Stimulated activated CD4-positive, alpha-beta T cell treated with anti-CD3 and anti-CD28 coated beads, Interleukin-4, amount 100 ng/mL, for 24 hours (primary cell): ENCODE data around the gene HK2.
A peak's percentile ranks its signal among the peaks of the same experiment; 100 is the strongest.

Source experiments
- DNase-seq: peaks from one replicate; pipeline ENCODE4 v3.0.0-alpha.2; 2020

Gene HK2

DNA sequence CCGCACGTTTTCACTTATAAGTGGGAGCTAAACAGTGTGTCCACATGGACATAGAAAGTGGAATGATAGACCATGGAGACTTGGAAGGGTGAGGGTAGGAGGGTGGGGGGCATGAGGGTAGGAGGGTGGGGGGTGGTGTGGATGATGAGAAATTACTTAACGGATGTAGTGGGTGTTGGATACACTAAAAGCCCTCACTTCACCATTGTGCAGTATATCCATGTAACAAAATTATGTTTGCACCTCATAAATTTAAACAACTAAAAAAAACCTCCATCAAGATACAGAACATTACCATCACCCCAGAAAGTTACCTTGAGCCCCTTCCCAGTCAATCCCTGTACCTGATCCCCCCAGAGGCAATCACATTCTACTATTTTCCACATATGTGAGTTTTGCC lies 26.2 kb downstream of the HK2 start:
- DNase-seq: no peak

DNA sequence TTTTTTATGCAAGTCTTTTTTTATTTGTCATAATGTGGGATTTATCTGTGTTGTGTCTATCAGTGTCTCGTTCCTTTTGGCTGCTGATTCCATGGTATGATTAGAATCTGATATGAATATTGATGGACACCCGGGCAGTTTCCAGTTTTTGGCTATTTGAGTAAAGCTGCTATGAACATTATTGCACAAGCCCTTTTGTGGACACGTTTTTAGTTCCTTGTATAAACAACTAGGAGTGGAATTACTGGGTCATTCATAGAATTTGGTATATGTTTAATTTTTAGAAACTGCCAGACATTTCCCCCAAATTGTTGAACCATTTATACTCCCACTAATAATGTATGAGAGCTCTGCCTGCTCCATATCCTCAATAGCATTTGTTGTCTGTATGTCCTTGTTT lies 26.6 kb downstream of the HK2 start:
- no peak for DNase-seq

DNA sequence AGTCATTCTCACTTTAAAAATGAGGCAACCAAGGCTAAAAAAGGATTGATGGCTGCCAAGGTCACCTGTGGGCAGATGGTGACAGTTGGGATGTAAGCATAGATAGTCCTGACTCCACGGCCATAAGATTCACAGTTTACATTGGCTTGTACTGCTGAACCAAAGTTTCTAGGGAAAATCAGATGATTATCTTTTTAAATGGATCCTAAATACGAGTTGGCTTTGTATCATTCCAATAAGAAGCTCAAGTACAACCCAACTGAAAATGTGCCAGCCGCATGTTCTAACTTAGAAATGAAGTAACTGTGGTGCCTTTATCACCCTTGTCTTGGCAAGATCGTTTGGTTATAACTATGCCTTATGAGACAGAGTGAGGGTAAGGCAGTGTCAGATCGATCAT lies 27.6 kb downstream of the HK2 start:
- no peak for DNase-seq

DNA sequence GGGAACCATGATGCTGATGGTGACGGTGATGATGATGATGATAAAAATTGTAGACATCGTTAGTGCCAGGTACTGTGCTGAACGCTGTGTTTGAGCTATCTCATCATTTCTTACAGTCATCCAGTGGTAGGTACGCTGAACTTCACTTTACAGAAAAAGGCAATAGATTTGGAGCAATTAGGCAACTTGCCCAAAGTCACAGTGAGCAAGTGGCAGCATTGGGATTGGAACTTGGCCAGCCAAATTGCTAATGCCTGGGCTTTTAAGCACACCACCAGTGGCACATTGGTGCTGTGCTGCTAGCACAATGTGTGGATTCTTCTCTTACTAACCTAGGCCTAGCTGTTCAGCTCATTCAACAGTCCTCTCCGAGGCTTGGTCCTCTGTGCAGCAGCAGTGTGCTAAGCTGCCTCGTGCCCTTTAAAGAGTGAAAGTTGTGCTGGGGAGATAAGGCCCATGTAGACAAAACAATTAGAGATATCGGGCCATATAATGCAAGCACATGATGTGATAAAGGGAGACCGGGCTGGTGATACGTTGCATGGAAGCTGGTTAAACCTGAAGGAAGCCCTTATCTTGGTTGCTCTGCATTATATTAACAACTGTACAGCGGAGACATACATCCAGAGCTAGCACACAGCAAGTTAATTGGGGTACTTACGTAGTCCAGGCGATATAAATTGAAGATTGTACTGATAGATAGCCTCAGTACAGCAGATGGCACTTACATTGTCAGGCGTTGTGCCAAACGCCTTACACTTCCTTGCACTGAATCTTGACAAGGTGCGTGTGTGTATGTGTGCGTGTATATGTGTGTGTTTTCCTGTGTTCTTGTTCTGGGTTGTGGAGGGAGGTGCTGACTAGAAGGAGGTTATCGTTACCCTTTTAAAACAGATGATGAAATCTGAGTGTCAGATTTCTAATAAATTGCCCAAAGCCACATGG lies 28.4 kb downstream of the HK2 start:
- no peak for DNase-seq

DNA sequence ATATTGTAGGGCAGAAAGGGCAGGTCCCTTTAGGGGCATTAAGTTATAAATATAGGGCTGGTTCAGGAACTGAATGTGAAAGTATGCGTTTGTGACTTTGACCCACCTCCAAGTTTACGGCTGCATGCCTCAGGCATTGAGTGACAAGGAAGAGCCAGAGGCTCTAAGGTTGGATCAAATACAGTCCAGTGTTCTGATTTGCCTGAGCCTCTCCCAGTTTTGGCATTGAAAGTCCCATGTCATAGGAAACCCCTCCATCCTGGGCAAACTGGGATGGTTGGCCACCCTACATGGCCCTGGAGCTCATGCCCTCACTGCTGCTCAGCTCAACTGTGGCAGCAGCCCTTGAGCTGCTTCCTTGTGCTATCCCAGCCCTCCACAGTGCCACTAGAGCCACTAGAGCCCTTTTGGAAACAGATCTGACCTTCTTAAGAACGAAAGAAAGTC lies 29.9 kb downstream of the HK2 start:
- no peak for DNase-seq

DNA sequence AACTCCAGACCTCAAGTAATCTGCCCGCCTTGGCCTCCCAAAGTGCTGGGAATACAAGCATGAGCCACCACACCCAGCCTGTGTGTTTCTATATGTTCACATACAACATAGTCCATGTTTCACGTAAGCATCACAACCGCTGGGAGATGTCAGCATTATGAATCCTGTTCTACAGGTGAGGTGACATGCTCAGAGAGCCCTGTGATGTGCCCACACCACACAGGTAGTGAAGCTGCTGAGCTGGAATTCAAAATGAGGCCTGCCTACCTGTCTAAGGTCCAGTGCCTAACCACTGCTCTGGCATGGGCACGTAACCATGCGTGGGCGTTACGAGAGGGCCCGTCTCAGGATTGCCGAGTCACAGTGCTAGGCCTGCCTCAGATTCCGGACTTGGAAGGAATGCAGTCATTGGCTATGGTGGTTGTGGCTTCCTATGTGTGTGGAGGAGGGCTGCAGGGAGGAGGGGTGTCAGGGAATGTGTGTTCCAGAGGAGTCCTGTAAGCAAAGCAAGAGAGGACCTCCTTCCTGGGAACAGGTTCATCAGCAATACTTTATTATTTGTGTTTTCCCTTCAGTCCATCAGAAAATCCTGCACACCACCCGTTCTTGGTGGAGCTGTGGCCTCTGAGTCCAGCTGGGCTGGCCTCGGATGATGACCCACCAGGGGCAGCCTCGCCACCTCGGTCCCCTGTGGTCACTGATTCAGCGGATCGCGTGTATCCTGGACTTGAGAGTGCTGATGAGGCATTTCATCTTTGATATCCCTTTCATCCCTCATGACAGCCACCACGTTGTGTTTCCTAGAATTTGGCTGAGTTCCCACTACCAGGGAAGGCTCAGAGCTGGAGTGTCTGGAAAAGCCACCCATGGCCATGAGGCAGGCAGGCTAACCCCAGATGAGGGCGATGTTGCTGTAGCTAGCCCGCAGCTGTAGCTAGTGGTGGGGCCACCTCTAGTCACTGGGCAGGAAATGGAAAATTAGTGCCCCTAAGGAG lies 31.1 kb downstream of the HK2 start:
- no peak for DNase-seq

DNA sequence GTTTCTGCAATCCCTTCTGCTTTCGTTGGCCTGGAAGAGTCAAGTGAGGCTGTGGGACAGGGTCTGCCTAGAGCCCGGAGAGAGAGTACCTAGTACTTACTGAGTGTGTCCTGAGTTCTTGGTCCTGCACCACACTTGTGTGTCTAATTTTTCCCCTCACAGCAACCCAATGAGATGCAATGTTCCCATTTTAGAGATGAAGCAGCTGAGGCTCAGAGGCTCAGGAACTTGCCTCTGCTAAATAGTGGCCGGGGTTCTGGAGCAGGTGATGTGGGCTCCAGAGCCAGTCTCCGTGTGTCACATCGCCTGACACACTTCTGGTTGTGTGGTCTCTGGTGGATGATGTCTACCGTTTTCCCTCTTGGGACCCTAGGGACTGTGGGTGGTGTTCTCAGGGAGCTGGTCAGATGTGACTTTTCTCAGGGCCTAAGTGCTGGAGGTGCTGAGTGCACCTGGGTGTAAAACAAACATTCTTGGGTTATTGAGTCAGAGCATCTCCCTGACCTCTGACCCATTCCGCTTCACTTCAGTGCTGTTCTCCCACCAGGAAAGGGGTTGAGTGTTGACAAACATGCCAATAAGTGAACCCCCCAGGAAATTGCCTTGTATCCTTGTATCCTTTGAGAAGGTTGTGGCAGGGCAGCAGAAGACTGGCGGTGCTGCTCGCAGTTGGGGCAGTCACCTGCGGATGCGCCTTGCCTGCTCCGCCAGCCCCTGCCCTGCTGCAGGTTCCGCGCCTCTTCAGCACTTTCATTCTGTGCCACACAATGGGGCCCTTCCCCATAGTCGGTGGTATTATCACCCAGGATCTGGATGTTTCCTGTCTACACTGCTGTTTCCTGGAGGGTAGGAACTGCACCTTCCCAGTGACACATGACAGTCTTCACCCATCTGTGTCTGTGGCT lies 32.1 kb downstream of the HK2 start:
- no peak for DNase-seq

DNA sequence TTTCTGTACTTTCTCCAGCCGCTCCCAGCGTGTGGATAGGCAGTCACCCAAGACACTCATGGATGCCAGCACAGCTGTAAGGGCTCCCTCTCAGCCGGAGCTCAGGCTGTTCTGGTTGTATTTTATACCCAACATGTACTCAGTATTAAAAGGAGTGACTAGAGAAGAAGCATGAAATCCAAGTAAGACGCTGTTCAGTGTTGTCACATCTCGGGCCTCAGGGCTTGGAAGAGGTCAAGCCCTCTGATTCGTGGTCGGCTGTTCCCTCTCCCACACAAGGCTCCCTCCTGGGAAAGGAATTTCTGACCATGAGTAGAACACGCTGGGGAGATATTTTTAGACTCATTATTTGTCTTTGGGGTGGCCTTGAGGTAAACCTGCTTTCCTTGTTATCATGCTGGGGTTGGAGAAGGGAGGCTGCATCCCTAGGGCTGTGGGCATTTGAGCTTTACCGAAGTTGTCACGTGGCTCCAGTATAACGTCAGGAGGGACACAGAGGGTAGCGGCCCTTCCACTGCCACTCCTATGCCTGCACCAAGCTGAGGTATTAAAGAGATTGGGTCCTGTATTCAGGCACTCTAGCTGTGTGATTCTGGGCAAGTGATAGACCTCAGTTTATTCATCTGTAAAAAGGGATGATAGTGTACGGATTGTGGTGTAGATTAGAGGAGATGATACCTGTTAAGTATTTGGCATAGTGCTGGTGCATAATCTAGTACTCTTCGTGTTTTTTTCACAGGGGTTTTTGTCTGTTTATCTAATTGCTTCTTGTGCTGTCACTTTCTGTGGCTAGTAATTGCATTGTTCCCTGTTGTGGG lies 34.1 kb downstream of the HK2 start:
- no peak for DNase-seq

DNA sequence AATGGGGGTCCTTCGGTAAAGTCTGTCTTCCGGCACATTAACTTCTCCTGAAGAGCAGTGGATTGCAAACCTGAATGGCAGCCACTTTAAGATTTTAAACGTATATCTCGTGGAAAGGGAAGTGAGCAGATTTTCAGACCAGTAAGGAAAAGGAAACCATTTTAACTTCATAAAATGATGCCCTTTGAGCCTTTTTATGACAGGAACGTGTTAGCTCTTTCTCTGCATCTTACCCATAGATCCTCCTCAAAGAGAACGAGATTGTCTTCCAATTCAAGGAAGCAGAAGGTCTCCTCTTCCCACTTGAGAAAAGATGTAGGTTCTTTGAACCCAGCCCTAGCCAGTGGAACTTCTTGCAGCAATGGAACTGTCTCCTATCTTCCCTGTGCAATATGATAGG lies 35.6 kb downstream of the HK2 start:
- DNase-seq: no peak

DNA sequence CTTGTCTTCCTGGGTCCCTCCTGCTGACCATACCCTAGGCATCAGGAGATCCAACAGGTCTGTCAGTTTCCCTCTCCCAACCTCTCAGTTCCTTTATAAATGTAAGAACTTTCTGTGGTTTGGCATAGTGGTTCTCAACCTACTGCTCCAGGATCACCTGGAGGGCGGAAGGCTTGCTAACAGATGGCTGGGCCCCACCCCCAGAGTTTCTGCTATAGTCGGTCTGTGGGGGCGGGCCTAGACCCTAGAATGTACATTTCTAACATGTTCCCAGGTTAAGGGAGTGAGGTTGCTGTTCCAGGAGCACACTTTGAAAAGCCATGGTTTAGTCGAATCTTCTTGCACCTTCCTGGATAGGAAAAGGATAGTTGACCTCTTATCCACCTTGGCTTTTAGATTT lies 37.0 kb downstream of the HK2 start:
- DNase-seq: no peak

DNA sequence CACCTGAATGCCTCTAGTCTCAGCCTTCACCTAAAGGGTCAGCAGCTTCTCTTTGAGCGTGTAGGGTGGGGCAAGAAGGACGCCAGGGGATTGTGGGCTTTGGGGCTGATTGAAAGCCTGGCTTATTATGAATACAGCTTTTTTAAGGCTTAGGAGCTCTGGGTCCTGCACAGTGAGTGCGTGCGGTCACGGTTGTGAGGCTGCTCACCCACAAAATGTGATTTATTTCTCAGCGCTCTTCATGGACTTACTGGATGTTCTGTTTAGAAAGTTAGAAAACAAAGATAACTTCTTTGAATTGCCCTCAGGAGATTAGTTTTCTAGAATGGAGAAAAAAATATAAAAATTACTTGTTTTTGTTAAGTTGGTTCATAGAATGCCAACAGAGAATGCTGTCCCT lies 37.5 kb downstream of the HK2 start:
- no peak for DNase-seq

DNA sequence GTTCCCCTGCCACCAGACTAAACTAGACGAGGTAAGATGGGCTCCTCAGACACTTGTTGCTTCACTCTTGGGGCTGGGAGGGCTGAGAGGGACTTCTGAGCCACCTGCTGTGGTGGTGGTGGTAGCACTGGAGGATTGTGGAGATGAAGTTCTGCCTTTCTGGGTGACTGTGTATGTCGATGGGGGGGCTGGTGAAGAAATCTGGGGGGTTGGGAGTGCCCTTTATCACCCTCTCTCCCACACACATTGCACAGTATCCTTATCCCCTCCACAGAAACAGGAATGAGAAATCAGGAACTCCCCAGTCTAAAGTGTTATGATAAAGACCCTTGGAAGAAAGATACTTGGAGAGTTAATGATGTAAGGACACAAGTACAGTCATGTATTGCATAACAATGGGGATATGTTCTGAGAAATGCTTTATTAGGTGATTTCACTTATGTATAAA lies 38.5 kb downstream of the HK2 start:
- DNase-seq: no peak

DNA sequence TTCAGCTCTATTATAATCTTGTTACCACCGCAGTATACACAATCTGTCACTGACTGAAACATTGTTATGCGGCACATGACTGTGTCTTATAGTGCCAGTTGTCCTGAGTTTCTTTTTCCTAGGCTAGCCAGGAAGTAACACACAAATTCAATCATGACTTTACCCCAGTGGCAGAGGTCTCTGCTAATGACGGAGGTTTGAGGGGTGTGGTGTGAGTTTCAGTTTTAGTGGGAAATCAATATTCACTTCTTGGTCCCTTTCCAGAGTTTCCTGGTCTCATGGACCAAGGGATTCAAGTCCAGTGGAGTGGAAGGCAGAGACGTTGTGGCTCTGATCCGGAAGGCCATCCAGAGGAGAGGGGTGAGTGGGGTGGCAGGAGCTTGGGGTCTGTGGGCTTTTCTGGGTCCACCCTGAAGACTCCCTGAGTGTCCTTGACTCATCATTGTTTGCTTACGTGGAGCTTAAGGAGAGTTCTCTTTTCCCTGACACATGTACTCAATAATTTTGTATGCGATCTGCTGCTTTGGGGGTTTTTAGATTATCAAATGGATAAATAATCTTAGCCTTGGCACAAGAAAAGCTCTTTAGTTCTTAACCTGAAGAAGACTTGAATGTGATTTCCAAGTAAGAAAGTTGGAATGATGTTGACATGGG lies 39.2 kb downstream of the HK2 start:
- DNase-seq: no peak

DNA sequence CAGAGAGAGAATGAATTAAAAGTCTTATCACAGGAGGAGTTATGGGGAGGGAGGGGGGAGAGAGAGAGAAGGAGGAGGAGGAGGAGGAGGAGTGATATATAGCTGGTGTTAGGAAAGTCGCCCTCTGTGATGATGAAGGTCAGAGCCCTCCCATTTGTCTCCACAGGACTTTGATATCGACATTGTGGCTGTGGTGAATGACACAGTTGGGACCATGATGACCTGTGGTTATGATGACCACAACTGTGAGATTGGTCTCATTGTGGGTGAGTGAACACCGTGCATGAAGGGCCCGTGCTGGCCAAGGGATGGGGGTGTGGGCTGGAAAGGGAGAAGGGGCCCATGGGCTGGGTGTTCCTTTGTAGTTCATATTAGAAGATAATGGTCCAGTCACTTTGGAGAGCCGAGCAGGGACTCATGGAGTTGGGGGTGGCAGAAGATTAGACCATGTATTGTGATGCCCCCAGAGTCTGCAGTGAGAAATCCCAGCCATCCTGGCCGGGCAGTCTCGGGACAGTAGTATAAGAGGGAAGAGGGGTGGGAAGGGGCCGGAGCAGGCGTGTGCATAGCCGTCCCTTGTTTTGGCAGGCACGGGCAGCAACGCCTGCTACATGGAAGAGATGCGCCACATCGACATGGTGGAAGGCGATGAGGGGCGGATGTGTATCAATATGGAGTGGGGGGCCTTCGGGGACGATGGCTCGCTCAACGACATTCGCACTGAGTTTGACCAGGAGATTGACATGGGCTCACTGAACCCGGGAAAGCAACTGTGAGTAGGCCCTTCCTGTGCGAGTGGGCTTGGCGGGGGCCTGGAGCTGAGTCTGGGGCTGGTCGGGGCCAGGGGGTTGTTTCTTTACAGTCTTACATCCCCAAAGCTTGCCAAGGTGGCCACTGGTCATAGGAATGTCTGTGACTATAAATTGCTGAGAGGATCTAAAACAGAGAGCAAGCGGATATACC lies 40.0 kb downstream of the HK2 start:
- no peak for DNase-seq

DNA sequence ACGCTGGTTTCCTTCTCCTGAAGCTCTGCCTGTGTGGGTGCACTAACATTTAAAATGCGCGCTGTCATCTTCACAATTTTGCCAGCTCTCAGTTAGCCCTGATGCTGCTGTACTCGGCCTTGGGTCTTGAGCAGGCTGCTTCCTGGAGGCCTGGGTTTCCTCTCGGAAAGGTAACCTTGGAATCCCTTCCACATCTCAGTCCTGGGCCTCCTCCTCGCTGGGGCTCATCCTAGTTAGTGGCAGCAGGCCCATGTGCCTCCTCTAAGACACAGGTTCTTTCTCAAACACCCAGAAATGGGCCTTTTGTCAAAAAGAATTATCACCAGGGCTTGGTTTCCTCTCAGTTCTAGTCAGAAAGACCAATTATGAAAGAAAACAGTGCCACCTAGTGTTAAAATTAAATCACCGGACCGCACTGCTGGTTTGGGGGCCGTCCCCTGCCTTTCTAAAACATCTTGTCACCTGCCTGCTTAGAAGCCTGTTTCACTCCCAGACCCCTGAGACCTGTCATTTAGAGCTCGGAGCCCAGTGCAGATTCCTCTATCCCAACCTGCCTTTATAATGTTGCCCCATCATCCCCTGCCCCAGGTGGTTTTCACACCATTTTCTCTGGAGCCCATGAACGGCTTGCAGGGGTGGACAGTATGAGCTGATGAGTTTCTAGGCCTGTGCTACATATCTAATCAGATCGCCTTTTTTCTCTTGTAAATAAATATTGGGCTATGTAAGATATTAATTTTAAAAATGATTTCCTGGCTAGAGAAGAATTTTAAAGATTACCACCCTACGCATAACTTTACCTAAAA lies 42.4 kb downstream of the HK2 start:
- peak; percentile 43 for DNase-seq

DNA sequence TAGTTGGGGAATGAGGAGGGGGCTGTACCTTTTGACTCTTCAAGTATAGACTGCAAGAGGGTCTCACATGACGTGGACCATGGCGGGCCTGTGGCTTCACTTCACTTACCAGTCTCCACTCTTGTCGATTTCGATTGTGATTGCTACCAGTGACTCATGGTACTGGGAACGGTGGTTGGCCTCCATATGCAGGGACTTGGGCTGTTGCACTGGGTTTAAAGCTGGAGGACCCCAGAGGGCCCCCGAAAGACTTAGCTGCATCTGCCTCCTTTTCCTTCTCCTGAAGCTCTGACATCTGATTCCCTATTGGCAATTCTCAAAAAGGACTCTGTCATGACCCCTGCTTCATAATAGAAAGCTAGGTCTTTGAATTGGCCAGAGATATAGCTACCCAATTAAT lies 43.4 kb downstream of the HK2 start:
- DNase-seq: no peak

DNA sequence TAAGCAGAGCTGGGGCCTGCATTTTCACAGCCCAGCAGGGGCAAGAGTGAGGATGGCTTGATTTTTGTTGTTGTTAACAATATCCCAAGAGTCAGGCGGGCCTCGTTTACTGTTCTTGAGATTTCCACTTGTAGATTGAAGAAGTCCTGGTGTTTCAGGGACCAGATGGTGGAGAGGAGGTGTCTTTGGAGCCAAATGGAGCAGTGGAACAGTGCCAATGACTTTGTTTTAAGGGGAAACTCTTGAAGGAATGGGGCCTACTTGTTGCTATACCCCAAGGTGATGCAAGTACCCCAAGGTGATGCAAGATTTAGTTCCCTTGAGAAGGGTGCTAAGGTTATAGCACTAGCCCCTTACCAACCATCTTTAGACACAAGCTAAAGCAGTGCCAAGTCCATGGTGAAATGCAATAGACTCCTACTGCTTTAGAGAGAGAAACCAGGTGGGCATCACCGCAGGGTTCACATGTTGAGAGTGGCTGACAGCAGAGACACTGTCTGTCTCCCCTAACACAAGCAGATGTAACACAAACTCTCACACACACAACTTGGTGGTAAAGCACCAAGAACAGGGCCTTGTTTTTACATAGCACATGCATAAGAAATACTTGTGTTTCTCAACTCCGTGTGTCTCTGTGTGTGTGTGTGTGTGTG lies 44.0 kb downstream of the HK2 start:
- no peak for DNase-seq

DNA sequence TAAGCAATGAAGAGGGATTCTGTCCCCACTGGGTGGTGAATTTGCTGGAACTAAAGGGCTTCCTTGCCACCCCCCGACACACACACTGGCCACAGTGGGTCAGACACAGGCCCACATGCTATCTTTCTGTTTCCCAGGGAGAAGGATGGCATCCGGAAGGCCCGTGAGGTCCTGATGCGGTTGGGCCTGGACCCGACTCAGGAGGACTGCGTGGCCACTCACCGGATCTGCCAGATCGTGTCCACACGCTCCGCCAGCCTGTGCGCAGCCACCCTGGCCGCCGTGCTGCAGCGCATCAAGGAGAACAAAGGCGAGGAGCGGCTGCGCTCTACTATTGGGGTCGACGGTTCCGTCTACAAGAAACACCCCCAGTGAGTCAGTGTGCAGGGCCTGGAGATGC lies 44.6 kb downstream of the HK2 start:
- DNase-seq: no peak
